PC-9 (cell line): ENCODE data around the gene NUF2.

Experiments used
- EZH2 ChIP-seq: fragments of 200-600 bp; sonication (generic); IDR thresholded peaks from 2 replicates; pipeline ENCODE4 v1.8.0; 2017; ENCODE audit warnings: antibody characterized with exemption, low read depth
- TF ChIP-seq, protein P1 (sequence below): fragments of 200-600 bp; sonication (generic); conservative IDR thresholded peaks from 2 replicates; pipeline ENCODE4 v1.6.1; 2017; ENCODE audit warnings: mixed run types, antibody characterized with exemption, mild to moderate bottlenecking, moderate library complexity

DNA sequence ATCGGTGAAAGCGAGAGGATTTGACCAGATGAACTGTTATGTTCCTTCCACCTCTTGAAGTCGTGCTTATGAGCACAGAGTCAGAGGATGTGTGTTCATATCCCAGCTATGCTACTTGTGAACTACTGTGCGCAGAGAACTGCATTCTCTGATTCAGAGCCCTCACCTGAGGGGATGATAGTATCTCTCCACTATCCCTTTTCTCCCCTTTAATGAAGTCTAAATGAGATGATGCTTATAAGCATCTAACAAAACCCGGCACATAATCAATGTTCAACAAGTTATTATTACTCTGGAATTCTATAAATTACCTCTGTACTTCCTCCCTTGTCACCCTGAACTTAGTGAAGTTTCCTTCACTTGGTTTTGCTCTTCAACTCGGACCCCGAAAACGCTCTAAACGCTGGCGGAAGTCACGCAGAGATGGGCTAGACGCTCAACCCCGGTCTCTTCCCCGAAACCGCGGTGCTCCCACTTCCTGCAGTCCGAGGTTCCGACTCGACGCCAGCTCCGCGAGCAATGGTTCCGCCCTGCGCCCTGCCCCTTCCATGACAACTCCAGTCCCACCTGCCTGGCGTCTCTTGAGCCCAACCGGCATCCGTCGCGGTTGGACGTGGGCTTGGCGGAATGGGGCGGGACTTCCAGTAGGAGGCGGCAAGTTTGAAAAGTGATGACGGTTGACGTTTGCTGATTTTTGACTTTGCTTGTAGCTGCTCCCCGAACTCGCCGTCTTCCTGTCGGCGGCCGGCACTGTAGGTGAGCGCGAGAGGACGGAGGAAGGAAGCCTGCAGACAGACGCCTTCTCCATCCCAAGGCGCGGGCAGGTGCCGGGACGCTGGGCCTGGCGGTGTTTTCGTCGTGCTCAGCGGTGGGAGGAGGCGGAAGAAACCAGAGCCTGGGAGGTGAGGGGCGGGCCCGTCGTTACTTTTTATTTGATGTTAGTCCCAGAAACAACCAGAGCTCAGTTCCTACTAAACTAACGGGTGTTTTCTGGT lies at the start of gene NUF2:
- TF ChIP-seq EZH2, result no peak
- TF ChIP-seq, protein P1, sequence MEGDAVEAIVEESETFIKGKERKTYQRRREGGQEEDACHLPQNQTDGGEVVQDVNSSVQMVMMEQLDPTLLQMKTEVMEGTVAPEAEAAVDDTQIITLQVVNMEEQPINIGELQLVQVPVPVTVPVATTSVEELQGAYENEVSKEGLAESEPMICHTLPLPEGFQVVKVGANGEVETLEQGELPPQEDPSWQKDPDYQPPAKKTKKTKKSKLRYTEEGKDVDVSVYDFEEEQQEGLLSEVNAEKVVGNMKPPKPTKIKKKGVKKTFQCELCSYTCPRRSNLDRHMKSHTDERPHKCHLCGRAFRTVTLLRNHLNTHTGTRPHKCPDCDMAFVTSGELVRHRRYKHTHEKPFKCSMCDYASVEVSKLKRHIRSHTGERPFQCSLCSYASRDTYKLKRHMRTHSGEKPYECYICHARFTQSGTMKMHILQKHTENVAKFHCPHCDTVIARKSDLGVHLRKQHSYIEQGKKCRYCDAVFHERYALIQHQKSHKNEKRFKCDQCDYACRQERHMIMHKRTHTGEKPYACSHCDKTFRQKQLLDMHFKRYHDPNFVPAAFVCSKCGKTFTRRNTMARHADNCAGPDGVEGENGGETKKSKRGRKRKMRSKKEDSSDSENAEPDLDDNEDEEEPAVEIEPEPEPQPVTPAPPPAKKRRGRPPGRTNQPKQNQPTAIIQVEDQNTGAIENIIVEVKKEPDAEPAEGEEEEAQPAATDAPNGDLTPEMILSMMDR, result 0 out of 2 replicates have a peak, but pooled peaks have one; percentile 16
